Activated T-helper 17 cell treated with anti-CD3 and anti-CD28 coated beads, Interleukin-2, amount 50 U/mL, for 72 hours (primary cell): Measurements from ENCODE around the gene MAP4K2. TPM values are rescaled to one million over a fixed set of nuclear protein-coding genes. Genes with fewer than 3 reads are reported as not detected.

Experiments
- ATAC-seq: fragments of 150-1000 bp; cut with Tn5 transposase; replicated peaks from 2 replicates; pipeline ENCODE4 v1.10.0; 2021; ENCODE audit warnings: mild to moderate bottlenecking, moderate library complexity
- H3K27ac Mint-ChIP-seq: one replicate; pipeline ENCODE4 v1.8.0; 2022; ENCODE audit warnings: mixed read lengths
- H3K27me3 Mint-ChIP-seq: one replicate; pipeline ENCODE4 v1.8.0; 2022; ENCODE audit warnings: mixed read lengths
- H3K36me3 Mint-ChIP-seq: one replicate; pipeline ENCODE4 v1.8.0; 2022; ENCODE audit warnings: low read depth, mild to moderate bottlenecking, mixed read lengths
- H3K4me1 Mint-ChIP-seq: one replicate; pipeline ENCODE4 v1.8.0; 2022; ENCODE audit warnings: mixed read lengths
- H3K4me3 Mint-ChIP-seq: one replicate; pipeline ENCODE4 v1.8.0; 2022; ENCODE audit warnings: mild to moderate bottlenecking, mixed read lengths
- H3K9me3 Mint-ChIP-seq: one replicate; pipeline ENCODE4 v1.8.0; 2022; ENCODE audit warnings: mixed read lengths
- total RNA-seq, 2 donors: library from RNA; stranded (reverse); gene quantifications; one replicate each; pipeline ENCODE4 v1.2.3, GENCODE V29; 2022

MAP4K2 gene
- total RNA-seq, 2 donors from 2014 or later = 65.9 to 82.5 TPM

DNA sequence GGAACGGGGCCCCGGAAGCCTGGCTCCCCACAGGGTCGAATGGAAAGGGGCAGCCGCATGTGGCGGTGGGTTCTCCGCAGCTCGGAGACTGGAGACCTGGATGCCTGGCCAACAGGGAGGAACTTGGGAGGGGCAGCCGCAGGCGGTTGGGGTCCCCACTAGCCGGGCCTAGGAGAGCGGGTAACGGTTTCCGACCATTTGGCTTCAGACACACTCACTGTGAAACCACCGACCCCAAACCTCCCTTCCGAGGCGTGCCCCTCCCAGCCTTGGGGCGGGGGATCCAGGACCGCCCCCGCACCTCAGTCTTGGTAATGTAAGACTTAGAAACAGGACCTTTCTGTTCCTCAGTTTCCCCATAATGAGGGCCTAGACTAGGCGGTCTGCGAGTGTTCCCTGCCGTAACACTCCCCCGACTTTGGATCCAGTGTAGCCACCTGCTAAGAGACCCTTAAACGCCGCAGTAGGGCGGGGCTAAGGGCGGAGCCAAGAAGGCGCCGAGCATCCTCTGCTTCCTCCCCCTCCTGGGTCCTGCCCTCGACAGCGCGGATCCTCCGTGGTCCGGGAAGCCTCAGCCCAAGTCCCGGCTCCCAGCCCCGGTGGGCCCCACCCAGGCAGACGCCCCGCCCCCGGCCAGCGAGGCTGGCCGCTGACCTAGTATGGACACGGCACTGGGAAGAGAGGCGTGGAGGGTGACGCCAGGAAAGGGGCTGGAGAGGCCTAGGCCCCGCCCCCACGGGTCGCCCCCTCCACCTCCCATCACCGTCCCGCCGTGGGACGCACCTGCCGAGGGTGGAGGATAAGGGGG is 57.3 kb downstream of the MAP4K2 start:
- Mint-ChIP-seq H3K27me3 (no peaks in the 10 kb centered on the region), H3K4me3 (peak overlapping the region; percentile 83), H3K9me3 (no peaks in the 10 kb centered on the region), H3K4me1 (peaks cover 10% of the 10 kb centered on the region), H3K27ac (peak overlapping the region; percentile 82), H3K36me3 (no peaks in the 10 kb centered on the region)
- peak; percentile 22 for ATAC-seq

DNA sequence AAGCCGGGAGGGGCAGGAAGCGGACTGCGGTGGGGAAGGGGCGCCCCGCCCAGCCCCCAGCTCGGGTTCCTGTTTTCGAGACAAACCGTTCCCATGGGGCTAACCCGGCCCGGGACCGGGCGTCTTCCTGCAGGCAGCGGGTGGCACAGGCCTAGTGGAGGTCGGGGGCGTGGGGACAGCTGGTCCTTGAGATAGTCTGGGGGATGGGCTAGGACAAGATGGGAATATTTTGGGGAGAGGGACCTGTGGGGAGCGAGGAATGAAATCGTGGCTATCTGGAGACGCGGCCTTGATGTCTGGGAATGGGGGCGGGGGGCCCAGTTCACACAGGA is 57.9 kb downstream of the MAP4K2 start:
- peak overlapping the region; percentile 82 for H3K27ac Mint-ChIP-seq
- H3K4me3 Mint-ChIP-seq = peak overlapping the region; percentile 83
- H3K9me3 Mint-ChIP-seq = no peaks in the 10 kb centered on the region
- peaks cover 14% of the 10 kb centered on the region for H3K4me1 Mint-ChIP-seq
- ATAC-seq = peak; percentile 15
- H3K36me3 Mint-ChIP-seq = no peaks in the 10 kb centered on the region
- H3K27me3 Mint-ChIP-seq = no peaks in the 10 kb centered on the region

DNA sequence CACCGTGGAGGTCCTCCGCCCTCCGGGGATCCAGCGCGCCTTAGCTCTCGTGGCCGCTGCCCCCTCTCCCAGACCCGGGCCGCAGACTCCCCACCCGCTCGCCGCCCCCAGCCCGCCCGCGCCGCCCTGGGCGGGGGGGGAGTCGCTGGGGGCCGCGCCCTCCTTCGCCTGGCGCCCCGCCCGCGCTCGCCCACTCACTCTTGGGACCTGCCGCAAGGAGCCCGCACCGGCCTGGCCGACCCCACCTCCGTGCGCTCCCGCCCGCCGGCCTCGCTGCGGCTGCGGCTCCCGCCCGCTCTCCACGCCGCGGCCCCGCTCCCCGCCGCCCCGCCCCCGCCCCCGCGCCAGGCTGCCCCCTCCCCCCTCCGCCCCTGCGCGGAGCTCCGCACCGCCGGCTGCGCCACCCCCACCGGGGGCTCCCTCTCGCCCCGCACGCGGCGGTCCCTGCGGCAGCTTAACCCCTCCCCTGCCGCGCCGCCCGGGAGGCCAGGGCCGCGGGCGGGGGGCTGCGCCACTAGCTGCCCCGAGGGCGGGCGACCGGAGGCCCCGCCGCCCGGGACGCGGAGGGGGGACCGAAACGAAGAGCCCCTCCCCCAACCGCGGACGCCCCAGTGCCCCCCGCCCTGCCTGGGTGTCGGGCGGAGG is 58.3 kb downstream of the MAP4K2 start:
- H3K4me3 Mint-ChIP-seq = peak overlapping the region; percentile 94
- H3K4me1 Mint-ChIP-seq = peaks cover 14% of the 10 kb centered on the region
- no peaks in the 10 kb centered on the region for H3K36me3 Mint-ChIP-seq
- ATAC-seq = no peak
- no peaks in the 10 kb centered on the region for H3K9me3 Mint-ChIP-seq
- peak overlapping the region; percentile 82 for H3K27ac Mint-ChIP-seq
- no peaks in the 10 kb centered on the region for H3K27me3 Mint-ChIP-seq

DNA sequence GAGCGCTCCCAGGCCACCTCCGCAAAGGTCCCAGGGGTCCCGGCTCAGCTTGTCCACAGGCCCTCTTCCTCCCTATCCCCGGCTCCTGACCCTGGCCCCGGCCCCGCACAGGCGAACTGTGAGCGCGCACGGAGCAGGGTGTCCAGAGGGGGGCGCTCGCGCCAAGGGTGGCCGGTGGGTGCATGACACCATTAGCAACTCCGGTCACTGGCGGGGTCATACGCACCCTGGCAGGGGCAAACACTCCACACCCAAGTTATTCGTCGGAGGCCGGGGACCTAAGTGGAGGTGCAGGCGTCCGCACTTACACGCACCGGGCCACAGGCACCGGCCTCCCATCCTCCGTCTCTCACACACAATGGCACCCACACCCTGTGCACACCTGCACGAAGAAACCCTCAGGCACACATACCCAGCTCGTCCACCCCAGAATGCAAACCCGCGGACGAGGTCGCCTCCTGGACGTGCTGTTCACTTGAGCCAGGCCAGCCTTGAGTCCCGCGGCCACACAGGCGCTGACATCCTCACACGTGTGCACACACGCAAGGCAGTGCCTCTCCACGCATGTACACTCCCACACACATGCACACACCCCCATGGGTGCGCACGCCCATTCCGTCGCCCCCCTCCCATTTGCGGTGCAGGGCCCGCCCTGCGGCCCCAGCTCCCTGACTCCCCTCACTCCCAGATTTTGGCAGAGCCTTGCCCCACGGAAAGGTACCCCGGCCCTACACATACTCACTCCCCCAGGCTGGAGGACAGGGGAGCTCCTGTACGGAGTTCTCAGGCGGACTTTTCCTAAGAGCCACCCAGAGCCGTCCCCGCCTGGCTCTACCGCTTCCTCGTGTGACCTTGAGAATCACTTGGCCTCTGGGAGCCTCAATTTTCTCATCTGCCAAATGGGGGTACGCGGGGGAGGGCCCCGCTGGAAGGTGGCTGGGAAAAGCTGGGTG is 59.1 kb downstream of the MAP4K2 start, which contains the start of gene RASGRP2:
RASGRP2 (minus strand) TSS at position 552 of the 953 bp plus-strand sequence. CDS start 1,276 bp downstream, outside the sequence.
- peak within 1 kb of the TSS; percentile 94 for H3K4me3 Mint-ChIP-seq
- H3K36me3 Mint-ChIP-seq = no peaks in the 10 kb centered on the region
- no peaks in the 10 kb centered on the region for H3K27me3 Mint-ChIP-seq
- no peaks in the 10 kb centered on the region for H3K9me3 Mint-ChIP-seq
- H3K27ac Mint-ChIP-seq = peak within 1 kb of the TSS; percentile 82
- peak; percentile 51 for ATAC-seq
- H3K4me1 Mint-ChIP-seq = peaks cover 14% of the 10 kb centered on the region

DNA sequence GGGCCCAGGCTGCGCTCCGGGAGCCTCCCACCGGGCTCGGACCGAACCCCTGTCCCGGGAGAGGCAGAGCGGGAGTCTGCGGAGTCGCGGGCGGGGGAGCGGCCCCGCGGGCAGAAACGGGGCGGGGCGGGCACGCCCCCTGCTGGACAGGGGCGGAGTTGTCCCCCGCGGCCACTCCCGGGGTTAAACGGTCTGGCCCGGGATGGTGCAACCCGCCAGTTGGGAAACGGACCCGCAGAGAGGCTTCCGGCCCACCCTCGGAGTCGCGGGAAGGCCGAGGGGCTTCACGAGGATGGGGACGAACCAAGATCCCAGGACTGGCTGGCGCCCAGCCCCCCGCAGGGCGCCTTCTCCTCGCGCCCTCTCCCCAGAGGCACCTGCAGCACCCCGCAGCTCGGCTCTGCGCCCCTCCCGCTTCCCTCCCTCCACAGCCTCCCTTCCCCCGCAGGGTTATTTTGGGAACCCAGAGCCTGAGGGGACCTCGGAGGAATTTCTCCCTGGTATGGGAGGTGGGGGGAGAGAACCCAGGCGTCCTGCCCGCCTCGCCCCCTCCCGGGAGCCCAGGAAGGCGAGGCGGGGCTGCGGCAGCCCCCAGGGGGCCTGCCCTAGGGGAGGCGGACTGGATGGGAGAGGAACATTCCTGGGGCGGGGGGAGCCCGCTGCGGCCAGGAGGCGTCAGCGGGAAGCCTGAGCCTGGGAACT is 60.0 kb downstream of the MAP4K2 start:
- Mint-ChIP-seq H3K36me3 (peaks cover under 1% of the 10 kb centered on the region), H3K4me3 (peak overlapping the region; percentile 94), H3K27me3 (no peaks in the 10 kb centered on the region), H3K4me1 (peaks cover 14% of the 10 kb centered on the region), H3K9me3 (no peaks in the 10 kb centered on the region), H3K27ac (no peak overlapping the region)
- peak; percentile 67 for ATAC-seq

DNA sequence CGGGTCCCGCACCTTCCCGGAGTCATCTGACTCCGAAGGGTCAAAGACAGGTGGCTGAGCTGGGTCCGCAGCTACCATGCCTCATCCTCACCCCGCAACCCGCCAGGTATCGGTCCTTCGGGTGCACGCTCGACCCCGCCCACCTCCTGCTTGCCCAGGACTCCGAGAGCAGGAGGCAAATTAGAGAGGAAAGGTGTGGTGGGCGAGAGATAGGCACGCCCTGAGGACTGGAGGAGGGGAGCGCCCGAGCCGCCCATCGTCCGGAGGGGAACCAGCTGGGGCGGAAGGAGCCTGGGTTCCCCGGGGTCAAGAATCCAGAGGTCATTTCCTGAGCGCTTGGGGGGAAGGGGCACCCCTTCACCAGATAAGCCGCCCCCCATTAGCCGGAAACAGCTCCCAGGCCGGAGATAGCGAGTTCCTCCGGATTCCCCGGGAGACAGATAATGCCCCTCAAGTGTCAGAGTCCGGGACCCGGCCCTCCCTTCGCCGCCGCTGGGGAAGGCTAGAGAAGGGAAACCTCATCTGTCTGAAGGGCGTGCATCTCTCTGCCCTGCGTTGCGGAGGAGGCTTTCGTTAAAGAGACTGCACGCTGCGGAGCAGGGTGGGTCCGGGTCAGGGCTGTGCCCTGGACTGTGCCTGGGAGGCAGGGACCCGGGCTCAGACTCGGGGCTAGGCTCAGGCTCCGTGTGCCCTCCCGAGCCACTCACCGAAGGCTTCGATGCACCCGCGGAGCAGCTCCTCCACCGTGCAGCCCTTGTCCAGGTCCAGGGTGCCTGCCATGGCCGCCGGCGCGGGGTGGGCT is 60.7 kb downstream of the MAP4K2 start:
- peaks cover 14% of the 10 kb centered on the region for H3K4me1 Mint-ChIP-seq
- H3K27me3 Mint-ChIP-seq = no peaks in the 10 kb centered on the region
- ATAC-seq = peak; percentile 35
- no peaks in the 10 kb centered on the region for H3K9me3 Mint-ChIP-seq
- peaks cover 8% of the 10 kb centered on the region for H3K36me3 Mint-ChIP-seq
- peak overlapping the region; percentile 33 for H3K27ac Mint-ChIP-seq
- peak overlapping the region; percentile 75 for H3K4me3 Mint-ChIP-seq

DNA sequence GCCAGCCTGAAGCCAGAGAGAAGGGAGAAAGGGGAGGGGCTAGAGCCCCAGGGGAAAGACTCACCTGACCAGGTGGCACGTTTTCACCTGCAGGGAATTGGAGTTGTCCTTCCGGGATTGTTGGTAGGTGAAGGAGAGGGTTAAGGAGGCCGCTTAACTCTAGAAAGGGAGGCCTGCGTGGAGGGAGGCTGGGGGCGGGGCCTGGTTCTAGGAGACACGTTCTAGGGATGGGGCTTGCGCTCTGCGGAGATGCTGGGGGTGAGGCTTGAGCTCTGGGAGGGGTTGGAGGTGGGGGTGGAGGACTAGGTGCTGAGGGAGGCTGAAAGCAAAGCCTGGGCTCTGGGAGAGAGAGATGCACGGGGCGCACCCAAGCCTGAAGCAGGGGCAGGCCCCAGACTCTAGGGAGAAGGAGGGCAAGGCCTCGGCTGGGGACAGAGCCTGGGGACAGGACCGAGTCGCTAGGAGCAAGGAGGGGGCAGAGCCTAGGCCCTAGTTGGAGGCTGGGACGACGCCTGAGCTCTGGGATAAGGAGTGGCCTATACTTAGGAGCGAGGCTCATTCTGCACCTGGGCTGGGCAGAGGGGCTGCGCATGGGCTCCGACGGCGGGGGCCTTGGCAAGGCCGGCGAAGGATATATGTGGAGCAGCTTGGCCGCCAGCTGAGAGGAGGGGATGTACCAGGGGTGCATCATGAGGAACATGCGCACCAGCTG is 61.5 kb downstream of the MAP4K2 start:
- Mint-ChIP-seq H3K27ac (peak overlapping the region; percentile 33), H3K36me3 (peaks cover 13% of the 10 kb centered on the region)
- ATAC-seq = no peak

DNA sequence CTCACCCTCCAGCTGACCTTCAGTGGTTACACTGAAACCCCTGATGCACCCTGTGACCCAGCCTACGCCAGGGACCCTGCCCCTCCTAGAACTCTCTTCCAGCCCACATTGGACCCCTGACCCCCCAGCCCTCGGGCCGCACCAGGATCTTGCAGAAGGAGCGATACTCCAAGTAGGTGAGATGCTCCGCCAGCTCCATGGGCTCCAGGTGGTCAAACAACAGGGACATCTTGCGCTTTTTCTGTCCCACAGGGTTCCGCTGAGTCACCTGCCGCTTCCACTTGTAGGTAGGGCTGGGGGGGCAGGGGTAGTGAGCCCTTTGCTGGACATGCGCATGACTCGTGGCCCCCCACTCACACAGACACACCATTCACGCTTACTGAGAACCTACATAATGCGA is 63.1 kb downstream of the MAP4K2 start:
- Mint-ChIP-seq H3K9me3 (no peaks in the 10 kb centered on the region), H3K36me3 (peaks cover 26% of the 10 kb centered on the region), H3K4me3 (no peak overlapping the region)

More for the DNA sequence above, 61.5 kb downstream of the MAP4K2 start:
- H3K4me1 Mint-ChIP-seq = peaks cover 14% of the 10 kb centered on the region
- H3K27me3 Mint-ChIP-seq = no peaks in the 10 kb centered on the region
- H3K4me3 Mint-ChIP-seq = peak overlapping the region; percentile 75
- no peaks in the 10 kb centered on the region for H3K9me3 Mint-ChIP-seq

DNA sequence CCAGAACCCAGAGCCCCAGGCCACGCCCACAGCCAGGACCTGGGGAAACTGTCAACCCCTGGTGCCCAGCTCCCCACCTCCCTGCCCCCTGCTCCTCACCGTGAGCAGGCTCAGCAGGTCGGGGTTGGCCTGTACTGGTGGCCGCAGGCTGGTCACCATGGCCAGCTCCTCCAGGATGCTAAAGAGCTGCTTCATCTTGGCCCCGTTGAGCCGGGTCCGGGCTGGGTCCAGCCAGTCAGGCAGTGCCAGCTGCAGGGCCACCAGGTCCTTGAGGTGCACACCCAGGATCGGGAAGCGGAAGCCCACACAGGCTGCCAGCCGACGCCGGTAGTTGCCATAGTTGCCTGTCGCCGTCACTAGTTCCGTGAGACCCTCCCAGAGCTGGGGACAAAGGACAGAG is 66.4 kb downstream of the MAP4K2 start:
- no peaks in the 10 kb centered on the region for H3K9me3 Mint-ChIP-seq
- no peak overlapping the region for H3K4me3 Mint-ChIP-seq
- peak overlapping the region; percentile 67 for H3K27ac Mint-ChIP-seq
- H3K4me1 Mint-ChIP-seq = peaks cover 6% of the 10 kb centered on the region
- H3K36me3 Mint-ChIP-seq = peaks cover 52% of the 10 kb centered on the region
- ATAC-seq = no peak
- no peaks in the 10 kb centered on the region for H3K27me3 Mint-ChIP-seq

More for the DNA sequence above, 63.1 kb downstream of the MAP4K2 start:
- H3K27me3 Mint-ChIP-seq = no peaks in the 10 kb centered on the region
- H3K27ac Mint-ChIP-seq = no peak overlapping the region
- H3K4me1 Mint-ChIP-seq = peaks cover 14% of the 10 kb centered on the region
- ATAC-seq = no peak

DNA sequence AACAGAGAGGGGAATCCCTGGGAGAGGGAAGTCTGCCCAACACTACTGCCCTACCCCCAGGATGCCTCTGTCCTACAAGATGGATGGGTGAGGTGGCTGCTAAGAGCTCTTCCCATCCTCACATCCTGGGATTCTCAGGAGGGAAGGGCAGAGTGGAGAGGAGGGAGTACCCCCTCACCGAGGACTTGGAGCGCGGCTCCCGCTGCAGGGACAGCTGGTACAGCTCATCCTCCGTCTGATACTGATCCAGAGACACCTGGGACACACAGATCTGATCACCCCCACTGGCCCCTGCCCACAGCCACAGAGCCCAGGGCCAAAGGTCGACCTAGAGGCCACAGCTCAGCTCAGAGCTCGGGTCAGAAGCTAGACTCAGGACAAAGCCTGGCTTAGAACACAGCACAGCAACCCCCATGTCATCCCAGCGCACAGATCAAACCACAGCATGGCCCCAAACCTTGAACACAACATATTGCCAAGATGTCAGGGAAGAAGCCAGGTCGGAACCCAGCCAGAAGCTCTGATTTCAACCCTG is 67.2 kb downstream of the MAP4K2 start:
- Mint-ChIP-seq H3K4me1 (peaks cover 6% of the 10 kb centered on the region), H3K4me3 (no peak overlapping the region), H3K9me3 (no peaks in the 10 kb centered on the region), H3K27me3 (no peaks in the 10 kb centered on the region), H3K36me3 (peaks cover 59% of the 10 kb centered on the region), H3K27ac (peak overlapping the region; percentile 67)
- ATAC-seq = no peak
